ENCODE measurements around the gene DRAXIN.

GRCh38 chr1:11685210-11685752 lies 6.2 kb upstream of the DRAXIN start:
- TF ChIP-seq POLR2AphosphoS5 (IDR thresholded peaks at IDR 0.05; ENCODE audit: borderline replicate concordance, low read depth, low read length) = no peak
- TF ChIP-seq EZH2 (IDR thresholded peaks at IDR 0.05) = no peak

Data from SK-N-MC (cell line).